AG04450 (cell line): ENCODE measurements around the gene PRTG. TPM values are rescaled to one million over a fixed set of nuclear protein-coding genes. Genes with fewer than 3 reads are reported as not detected.

Experiments
- CTCF ChIA-PET: fragments of 300-600, 350-600 bp; formaldehyde crosslinking; extraction: SDS; loops from one replicate; lab custom pipeline; 2022; ENCODE audit warnings: antibody characterized with exemption, inconsistent platforms; lab: Charles Lee
- POLR2A ChIA-PET: fragments of 350-600 bp; formaldehyde crosslinking; extraction: SDS; loops from one replicate; lab custom pipeline; 2021; ENCODE audit warnings: antibody characterized with exemption, inconsistent platforms; lab: Yijun Ruan, JAX
- DNase-seq: peaks from one replicate; pipeline ENCODE4 v3.0.0-alpha.2; 2011; ENCODE audit warnings: low read depth, low spot score
- H3K27ac ChIP-seq: one replicate; pipeline ENCODE4 v1.5.1; 2012; ENCODE audit warnings: low read depth, low read length, control low read depth
- H3K27me3 ChIP-seq: one replicate; pipeline ENCODE4 v1.6.0; 2012; ENCODE audit warnings: low read length; ENCODE audit not compliant: control insufficient read depth, insufficient read depth
- H3K4me3 ChIP-seq: 2 replicates; pipeline ENCODE4 v1.5.1; 2011; ENCODE audit warnings: mild to moderate bottlenecking, low read depth, low read length, control low read depth
- H3K9me3 ChIP-seq: 2 replicates; pipeline ENCODE4 v1.5.1; 2012; ENCODE audit warnings: low read length; ENCODE audit not compliant: control insufficient read depth, insufficient read depth
- polyA plus RNA-seq: library from polyadenylated mRNA; depleted of rRNA; stranded (reverse); fragments of >200 nt; gene quantifications from 2 replicates; pipeline ENCODE4 v1.2.3, GENCODE V29; 2011; rRNA removed
- small RNA-seq: library from RNA; depleted of rRNA; stranded (forward); fragments of <200 nt; gene quantifications from one replicate; pipeline ENCODE3, GENCODE V24; 2012; ENCODE audit warnings: low read depth; ENCODE audit not compliant: insufficient read length
- TF ChIP-seq, protein P1 (sequence below): IDR thresholded peaks from 2 replicates; pipeline ENCODE4 v1.5.1; 2011; ENCODE audit warnings: low read depth, low read length, control low read depth, inconsistent platforms

PRTG gene
- polyA plus RNA-seq, 1 experiment: 1.2 TPM

GRCh38 chr15:55564347-55565145, 178.4 kb downstream of the PRTG start:
- no peak for DNase-seq
- Histone ChIP-seq H3K4me3 (no peak overlapping the region), H3K27me3 (no peaks in the 10 kb centered on the region), H3K27ac (no peak overlapping the region), H3K9me3 (no peaks in the 10 kb centered on the region; the same call in 1 of the 2 replicates)
- ChIA-PET POLR2A (no interaction called here), CTCF (no interaction called here)
- TF ChIP-seq, protein P1, sequence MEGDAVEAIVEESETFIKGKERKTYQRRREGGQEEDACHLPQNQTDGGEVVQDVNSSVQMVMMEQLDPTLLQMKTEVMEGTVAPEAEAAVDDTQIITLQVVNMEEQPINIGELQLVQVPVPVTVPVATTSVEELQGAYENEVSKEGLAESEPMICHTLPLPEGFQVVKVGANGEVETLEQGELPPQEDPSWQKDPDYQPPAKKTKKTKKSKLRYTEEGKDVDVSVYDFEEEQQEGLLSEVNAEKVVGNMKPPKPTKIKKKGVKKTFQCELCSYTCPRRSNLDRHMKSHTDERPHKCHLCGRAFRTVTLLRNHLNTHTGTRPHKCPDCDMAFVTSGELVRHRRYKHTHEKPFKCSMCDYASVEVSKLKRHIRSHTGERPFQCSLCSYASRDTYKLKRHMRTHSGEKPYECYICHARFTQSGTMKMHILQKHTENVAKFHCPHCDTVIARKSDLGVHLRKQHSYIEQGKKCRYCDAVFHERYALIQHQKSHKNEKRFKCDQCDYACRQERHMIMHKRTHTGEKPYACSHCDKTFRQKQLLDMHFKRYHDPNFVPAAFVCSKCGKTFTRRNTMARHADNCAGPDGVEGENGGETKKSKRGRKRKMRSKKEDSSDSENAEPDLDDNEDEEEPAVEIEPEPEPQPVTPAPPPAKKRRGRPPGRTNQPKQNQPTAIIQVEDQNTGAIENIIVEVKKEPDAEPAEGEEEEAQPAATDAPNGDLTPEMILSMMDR: no peak

GRCh38 chr15:55562601-55563000, 180.4 kb downstream of the PRTG start:
- H3K4me3 ChIP-seq: no peak overlapping the region
- TF ChIP-seq, protein P1: no peak
- no peak overlapping the region for H3K27ac ChIP-seq
- DNase-seq: no peak
- no peaks in the 10 kb centered on the region; the same call in 1 of the 2 replicates for H3K9me3 ChIP-seq
- no peaks in the 10 kb centered on the region for H3K27me3 ChIP-seq
- POLR2A ChIA-PET: no interaction called here
- CTCF ChIA-PET: no interaction called here

Small RNA genes lying within 50 kb of the gene (small RNA-seq; reads per million reads assigned to genes)
- not detected for gene AC009997.1

Other genes with a start within 250 kb of the PRTG start
- 0.77 and 1.5 TPM in 2 replicates for gene DNAAF4, start 234.9 kb downstream of the PRTG start, polyA plus RNA-seq
- 7.7 and 10.7 TPM in 2 replicates for gene PYGO1, start 154.8 kb downstream of the PRTG start, polyA plus RNA-seq